Tibial nerve (tissue), 4 donors: ENCODE data around the gene PCDHGB6. TPM values are rescaled to one million over a fixed set of nuclear protein-coding genes. Genes with fewer than 3 reads are reported as not detected.
A peak's percentile ranks its signal among the peaks of the same experiment; 100 is the strongest.

Experiments used
- DNase-seq, 2 donors: peaks; one replicate each; pipeline ENCODE4 v3.0.0-alpha.2; 2019; ENCODE audit warnings: low spot score in 2 of 2
- H3K27ac ChIP-seq, 4 donors: fragments of 200-600 bp; sonication (generic) in 3 of 4; one replicate each; pipeline ENCODE4 v1.5.1; 2017 to 2019; ENCODE audit warnings: mild to moderate bottlenecking in 1 of 4
- H3K27me3 ChIP-seq, 2 donors: fragments of 200-600 bp; sonication (generic) in 1 of 2; one replicate each; pipeline versions ENCODE4 v1.5.1 to v1.6.0; 2017 to 2019
- H3K36me3 ChIP-seq, 3 donors: fragments of 200-600 bp; sonication (generic); one replicate each; pipeline ENCODE4 v1.5.1; 2018 to 2019
- H3K4me1 ChIP-seq, 4 donors: fragments of 200-600 bp; sonication (generic) in 3 of 4; one replicate each; pipeline ENCODE4 v1.5.1; 2017 to 2019
- H3K4me3 ChIP-seq, 4 donors: fragments of 200-600 bp; sonication (generic) in 3 of 4; one replicate each; pipeline ENCODE4 v1.5.1; 2017 to 2019; ENCODE audit warnings: mild to moderate bottlenecking in 1 of 4, moderate library complexity in 1 of 4
- H3K9me3 ChIP-seq, 4 donors: fragments of 200-600 bp; sonication (generic) in 3 of 4; one replicate each; pipeline ENCODE4 v1.5.1; 2017 to 2019
- CTCF ChIP-seq, 5 experiments: fragments of 200-600 bp in 3 of 5; fragments of 450-650 bp in 2 of 5; sonication (generic) in 3 of 5; IDR thresholded peaks; one replicate each; pipeline ENCODE4 v1.5.1; 2016 to 2019; ENCODE audit warnings: antibody characterized with exemption in 5 of 5, mild to moderate bottlenecking in 3 of 5, moderate library complexity in 2 of 5
- EP300 ChIP-seq, 2 donors: sonication (generic); formaldehyde crosslinking; IDR thresholded peaks; one replicate each; pipeline ENCODE4 v1.6.1; 2017; ENCODE audit warnings: antibody characterized with exemption in 2 of 2, mild to moderate bottlenecking in 1 of 2
- POLR2A ChIP-seq, 2 donors: fragments of 450-650 bp; IDR thresholded peaks; one replicate each; pipeline ENCODE4 v1.6.1; 2017; ENCODE audit warnings: antibody characterized with exemption in 2 of 2, mild to moderate bottlenecking in 2 of 2, moderate library complexity in 2 of 2
- WGBS, 2 donors: methylation state at CpG; one replicate each; pipeline ENCODE4 v1.1.5; 2018; 5-methylcytosine and 5-hydroxymethylcytosine counted together
- total RNA-seq, 4 donors: library from RNA; depleted of rRNA; stranded (reverse); fragments of >200 nt; gene quantifications; one replicate each; pipeline ENCODE4 v1.1.0, GENCODE V29; 2016

Gene PCDHGB6
- total RNA-seq, 4 donors from 2014 or later, result 9.2 to 16.8 (median 13.9) TPM

GRCh38 chr5:141366016-141366896 lies 41.6 kb upstream of the PCDHGB6 start:
- H3K4me3 ChIP-seq, result no peak overlapping the region
- DNase-seq, result no peak
- no peaks in the 10 kb centered on the region for H3K27me3 ChIP-seq
- peaks cover 0 to 25% (median 0%) of the 10 kb centered on the region in 3 donors for H3K36me3 ChIP-seq
- TF ChIP-seq POLR2A (IDR thresholded peaks at IDR 0.05) (no peak), CTCF (IDR thresholded peaks at IDR 0.05) (no peak), EP300 (IDR thresholded peaks at IDR 0.05) (no peak)
- H3K9me3 ChIP-seq, result peaks cover 0 to 99% (median 45%) of the 10 kb centered on the region in 4 donors
- H3K27ac ChIP-seq, result no peak overlapping the region
- H3K4me1 ChIP-seq, result no peaks in the 10 kb centered on the region
- 39 to 43% methylated on average over 35 to 46 of the region's 46 CpGs for WGBS, 2 donors

- peaks cover 0 to 23% (median 0%) of the 10 kb centered on the region in 3 donors for H3K36me3 ChIP-seq
- DNase-seq, result no peak
These were observed 37.6 kb upstream of the PCDHGB6 start, which contains the start of gene PCDHGB3 for GRCh38 chr5:141369994-141370848. PCDHGB3 (plus strand) TSS chr5:141370242; CDS start chr5:141370395, 153 bp downstream.

GRCh38 chr5:141371572-141372475 lies 36.0 kb upstream of the PCDHGB6 start:
- H3K36me3 ChIP-seq, result peaks cover 0 to 29% (median 0%) of the 10 kb centered on the region in 3 donors
- WGBS, 2 donors, result 41 to 42% methylated on average over 39 to 58 of the region's 69 CpGs
- TF ChIP-seq POLR2A (IDR thresholded peaks at IDR 0.05), result no peak
- no peak for TF ChIP-seq CTCF (IDR thresholded peaks at IDR 0.05)
- TF ChIP-seq EP300 (IDR thresholded peaks at IDR 0.05), result no peak
- H3K27me3 ChIP-seq, result no peaks in the 10 kb centered on the region
- H3K4me3 ChIP-seq, result no peak overlapping the region
- no peak for DNase-seq
- peaks cover 0 to 99% (median 44%) of the 10 kb centered on the region in 4 donors for H3K9me3 ChIP-seq
- H3K27ac ChIP-seq, result no peak overlapping the region
- H3K4me1 ChIP-seq, result no peaks in the 10 kb centered on the region

More at GRCh38 chr5:141369994-141370848, 37.6 kb upstream of the PCDHGB6 start, which contains the start of gene PCDHGB3:
- peak within 1 kb of the TSS in 2 of 4 donors; percentile 8 to 34 for H3K4me3 ChIP-seq
- peaks cover 0 to 100% (median 45%) of the 10 kb centered on the region in 4 donors for H3K9me3 ChIP-seq
- H3K27me3 ChIP-seq, result no peaks in the 10 kb centered on the region
- no peak for TF ChIP-seq POLR2A (IDR thresholded peaks at IDR 0.05)
- TF ChIP-seq EP300 (IDR thresholded peaks at IDR 0.05), result no peak
- TF ChIP-seq CTCF (IDR thresholded peaks at IDR 0.05), result peak in 2 of 5 experiments; percentile 13 to 15
- no peak within 1 kb of the TSS for H3K27ac ChIP-seq
- WGBS, 2 donors, result 17 to 26% methylated on average over 32 of the region's 32 CpGs
- H3K4me1 ChIP-seq, result no peaks in the 10 kb centered on the region

- peak within 1 kb of the TSS in 2 of 4 donors; percentile 3 to 29 for H3K4me3 ChIP-seq
- 15 to 23% methylated on average over 24 to 27 of the region's 27 CpGs for WGBS, 2 donors
- peaks cover 0 to 99% (median 49%) of the 10 kb centered on the region in 4 donors for H3K9me3 ChIP-seq
- DNase-seq, result no peak
- no peak within 1 kb of the TSS for H3K27ac ChIP-seq
- H3K27me3 ChIP-seq, result no peaks in the 10 kb centered on the region
- H3K4me1 ChIP-seq, result no peaks in the 10 kb centered on the region
- TF ChIP-seq CTCF (IDR thresholded peaks at IDR 0.05), result peak in 1 of 5 experiments; percentile 22
- TF ChIP-seq POLR2A (IDR thresholded peaks at IDR 0.05), result no peak
- peaks cover 0 to 32% (median 0%) of the 10 kb centered on the region in 3 donors for H3K36me3 ChIP-seq
These were observed 34.0 kb upstream of the PCDHGB6 start, which contains the start of gene PCDHGA6 for GRCh38 chr5:141373673-141374317. PCDHGA6 (plus strand) TSS chr5:141373891; CDS start chr5:141374084, 193 bp downstream.
